HepG2 (cell line): Measurements from ENCODE around the gene GPR39. TPM values are rescaled to one million over a fixed set of nuclear protein-coding genes. Genes with fewer than 3 reads are reported as not detected.

Experiments
- CBX2 ChIP-seq, 2 experiments: fragments of 200-600 bp in 1 of 2; sonication (generic); formaldehyde crosslinking in 1 of 2; IDR thresholded peaks; 2 replicates each; pipeline versions ENCODE4 v1.7.0 to v1.8.1; 2018 to 2022; ENCODE audit warnings: low read depth in 2 of 2, low read length in 1 of 2, mild to moderate bottlenecking in 1 of 2, missing genetic modification reagents in 1 of 2
- EED ChIP-seq: sonication (generic); formaldehyde crosslinking; IDR thresholded peaks from 2 replicates; pipeline ENCODE4 v1.5.0; 2020; ENCODE audit warnings: mild to moderate bottlenecking, missing genetic modification reagents
- ELF4 ChIP-seq: sonication (generic); formaldehyde crosslinking; IDR thresholded peaks from 2 replicates; pipeline ENCODE4 v1.5.0; 2020; ENCODE audit warnings: missing genetic modification reagents, mild to moderate bottlenecking, moderate library complexity, borderline replicate concordance
- FOXO1 ChIP-seq: sonication (generic); formaldehyde crosslinking; IDR thresholded peaks from 2 replicates; pipeline ENCODE4 v1.4.0; 2020; ENCODE audit warnings: missing genetic modification reagents
- NBN ChIP-seq: fragments of 450-650 bp; conservative IDR thresholded peaks from 2 replicates; pipeline ENCODE4 v1.6.1; 2017
- NR2F2 ChIP-seq: IDR thresholded peaks from 2 replicates; pipeline ENCODE4 v1.6.1; 2012; ENCODE audit warnings: low read depth, inconsistent platforms, borderline replicate concordance
- PHF21A ChIP-seq: sonication (generic); formaldehyde crosslinking; IDR thresholded peaks from 2 replicates; pipeline ENCODE4 v1.5.0; 2020; ENCODE audit warnings: mild to moderate bottlenecking, missing genetic modification reagents
- SNAPC2 ChIP-seq: sonication (generic); formaldehyde crosslinking; IDR thresholded peaks from 2 replicates; pipeline ENCODE4 v1.8.1; 2022; ENCODE audit warnings: mild to moderate bottlenecking, missing genetic modification reagents
- ZBTB14 ChIP-seq: sonication (generic); formaldehyde crosslinking; IDR thresholded peaks from 2 replicates; pipeline ENCODE4 v1.4.0; 2020; ENCODE audit warnings: missing genetic modification reagents
- ZBTB37 ChIP-seq: sonication (generic); formaldehyde crosslinking; IDR thresholded peaks from 2 replicates; pipeline ENCODE4 v1.4.0; 2020; ENCODE audit warnings: mild to moderate bottlenecking, missing genetic modification reagents
- ZKSCAN1 ChIP-seq: fragments of 150-350 bp; IDR thresholded peaks from 2 replicates; pipeline ENCODE4 v1.6.1; 2014; ENCODE audit warnings: low read length
- ZMYM3 ChIP-seq: sonication (generic); formaldehyde crosslinking; IDR thresholded peaks from 2 replicates; pipeline ENCODE4 v1.5.1; 2020; ENCODE audit warnings: mild to moderate bottlenecking, missing genetic modification reagents
- ZNF230 ChIP-seq: sonication (generic); formaldehyde crosslinking; IDR thresholded peaks from 2 replicates; pipeline ENCODE4 v1.4.0; 2020; ENCODE audit warnings: mild to moderate bottlenecking, missing genetic modification reagents
- ZNF275 ChIP-seq: sonication (generic); formaldehyde crosslinking; IDR thresholded peaks from 2 replicates; pipeline ENCODE4 v1.8.0; 2022; ENCODE audit warnings: missing genetic modification reagents, mild to moderate bottlenecking, inconsistent platforms, borderline replicate concordance
- ZNF430 ChIP-seq: sonication (generic); formaldehyde crosslinking; IDR thresholded peaks from 2 replicates; pipeline ENCODE4 v1.9.0; 2021; ENCODE audit warnings: mild to moderate bottlenecking, missing genetic modification reagents
- ZNF432 ChIP-seq: sonication (generic); formaldehyde crosslinking; IDR thresholded peaks from 2 replicates; pipeline ENCODE4 v1.5.0; 2020; ENCODE audit warnings: missing genetic modification reagents, mild to moderate bottlenecking, borderline replicate concordance
- polyA plus RNA-seq, 8 experiments: library from polyadenylated mRNA; depleted of rRNA in 3 of 8; stranded (reverse) in 7 of 8; unstranded in 1 of 8; fragments of >200 nt; fragmentation: Illumina TruSeq in 4 of 8; extraction: Trizol in 4 of 8; gene quantifications; 2 replicates each; pipeline versions ENCODE4 v1.2.1 to v1.2.3, GENCODE V29; 2011 to 2016; ENCODE audit warnings: low read depth in 4 of 8, missing spikeins in 1 of 8, mixed read lengths in 1 of 8; ENCODE audit not compliant: insufficient read depth in 1 of 8
- total RNA-seq, 5 experiments: library from RNA; depleted of rRNA; stranded (reverse); fragments of >200 nt; fragmentation: Illumina TruSeq; extraction: Trizol; gene quantifications; 2 replicates each; pipeline ENCODE4 v1.2.3, GENCODE V29; 2016; ENCODE audit warnings: low read depth in 1 of 5
- TF ChIP-seq, protein P1 (sequence below): sonication (generic); formaldehyde crosslinking; IDR thresholded peaks from 2 replicates; pipeline ENCODE4 v1.4.0; 2020; ENCODE audit warnings: missing genetic modification reagents, borderline replicate concordance
- TF ChIP-seq, protein P2 (sequence below): IDR thresholded peaks from 2 replicates; pipeline ENCODE4 v1.6.1; 2016; ENCODE audit warnings: low read depth, borderline replicate concordance
- TF ChIP-seq, protein P3 (sequence below): sonication (generic); formaldehyde crosslinking; IDR thresholded peaks from 2 replicates; pipeline ENCODE4 v1.4.0; 2020; ENCODE audit warnings: mild to moderate bottlenecking, missing genetic modification reagents

The GPR39 gene
- total and polyA plus RNA-seq, 2 of the 13 experiments (the other 11 are each of a cell fraction or from before 2014, with no cell fraction given) = 0.16 to 0.62 TPM

GRCh38 chr2:132415915-132416722 lies 486 bp upstream of the GPR39 start (continued):
- TF ChIP-seq ZBTB37 = peak; percentile 7; the same call in 1 of the 2 replicates
- peak; percentile 73; the same call in 1 of the 2 replicates for TF ChIP-seq ZMYM3 (CRISPR knock-in tag)
- peak; percentile 98 for TF ChIP-seq PHF21A (CRISPR knock-in tag)
- TF ChIP-seq NR2F2 = no peak
- TF ChIP-seq ZNF432 (CRISPR knock-in tag) = no peak
- no peak for TF ChIP-seq ELF4
- TF ChIP-seq ZNF230 (CRISPR knock-in tag) = 0 out of 2 replicates have a peak, but pooled peaks have one; percentile 73
- TF ChIP-seq, protein P1, sequence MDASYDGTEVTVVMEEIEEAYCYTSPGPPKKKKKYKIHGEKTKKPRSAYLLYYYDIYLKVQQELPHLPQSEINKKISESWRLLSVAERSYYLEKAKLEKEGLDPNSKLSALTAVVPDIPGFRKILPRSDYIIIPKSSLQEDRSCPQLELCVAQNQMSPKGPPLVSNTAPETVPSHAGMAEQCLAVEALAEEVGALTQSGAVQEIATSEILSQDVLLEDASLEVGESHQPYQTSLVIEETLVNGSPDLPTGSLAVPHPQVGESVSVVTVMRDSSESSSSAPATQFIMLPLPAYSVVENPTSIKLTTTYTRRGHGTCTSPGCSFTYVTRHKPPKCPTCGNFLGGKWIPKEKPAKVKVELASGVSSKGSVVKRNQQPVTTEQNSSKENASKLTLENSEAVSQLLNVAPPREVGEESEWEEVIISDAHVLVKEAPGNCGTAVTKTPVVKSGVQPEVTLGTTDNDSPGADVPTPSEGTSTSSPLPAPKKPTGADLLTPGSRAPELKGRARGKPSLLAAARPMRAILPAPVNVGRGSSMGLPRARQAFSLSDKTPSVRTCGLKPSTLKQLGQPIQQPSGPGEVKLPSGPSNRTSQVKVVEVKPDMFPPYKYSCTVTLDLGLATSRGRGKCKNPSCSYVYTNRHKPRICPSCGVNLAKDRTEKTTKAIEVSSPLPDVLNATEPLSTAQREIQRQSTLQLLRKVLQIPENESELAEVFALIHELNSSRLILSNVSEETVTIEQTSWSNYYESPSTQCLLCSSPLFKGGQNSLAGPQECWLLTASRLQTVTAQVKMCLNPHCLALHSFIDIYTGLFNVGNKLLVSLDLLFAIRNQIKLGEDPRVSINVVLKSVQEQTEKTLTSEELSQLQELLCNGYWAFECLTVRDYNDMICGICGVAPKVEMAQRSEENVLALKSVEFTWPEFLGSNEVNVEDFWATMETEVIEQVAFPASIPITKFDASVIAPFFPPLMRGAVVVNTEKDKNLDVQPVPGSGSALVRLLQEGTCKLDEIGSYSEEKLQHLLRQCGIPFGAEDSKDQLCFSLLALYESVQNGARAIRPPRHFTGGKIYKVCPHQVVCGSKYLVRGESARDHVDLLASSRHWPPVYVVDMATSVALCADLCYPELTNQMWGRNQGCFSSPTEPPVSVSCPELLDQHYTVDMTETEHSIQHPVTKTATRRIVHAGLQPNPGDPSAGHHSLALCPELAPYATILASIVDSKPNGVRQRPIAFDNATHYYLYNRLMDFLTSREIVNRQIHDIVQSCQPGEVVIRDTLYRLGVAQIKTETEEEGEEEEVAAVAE (CRISPR knock-in tag) = no peak
- TF ChIP-seq FOXO1 (CRISPR knock-in tag) = 0 out of 2 replicates have a peak, but pooled peaks have one; percentile 11
- no peak for TF ChIP-seq ZBTB14 (CRISPR knock-in tag)
- TF ChIP-seq, protein P2, sequence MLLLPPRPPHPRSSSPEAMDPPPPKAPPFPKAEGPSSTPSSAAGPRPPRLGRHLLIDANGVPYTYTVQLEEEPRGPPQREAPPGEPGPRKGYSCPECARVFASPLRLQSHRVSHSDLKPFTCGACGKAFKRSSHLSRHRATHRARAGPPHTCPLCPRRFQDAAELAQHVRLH (CRISPR knock-in tag) = peak; percentile 73; the same call in 1 of the 2 replicates
- TF ChIP-seq EED = no peak
- TF ChIP-seq ZNF430 (CRISPR knock-in tag) = no peak; the same call in none of the 2 replicates
- TF ChIP-seq ZNF275 (CRISPR knock-in tag) = no peak
- TF ChIP-seq NBN = no peak
- TF ChIP-seq ZKSCAN1 = no peak
- TF ChIP-seq, protein P3, sequence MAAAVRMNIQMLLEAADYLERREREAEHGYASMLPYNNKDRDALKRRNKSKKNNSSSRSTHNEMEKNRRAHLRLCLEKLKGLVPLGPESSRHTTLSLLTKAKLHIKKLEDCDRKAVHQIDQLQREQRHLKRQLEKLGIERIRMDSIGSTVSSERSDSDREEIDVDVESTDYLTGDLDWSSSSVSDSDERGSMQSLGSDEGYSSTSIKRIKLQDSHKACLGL = no peak; the same call in none of the 2 replicates
- no peak for TF ChIP-seq CBX2 (IDR thresholded peaks at IDR 0.05; ENCODE audit: low read depth, low read length)
- TF ChIP-seq CBX2 (CRISPR knock-in tag; IDR thresholded peaks at IDR 0.05; ENCODE audit: low read depth) = 0 out of 2 replicates have a peak, but pooled peaks have one; percentile 58
- no peak for TF ChIP-seq SNAPC2 (CRISPR knock-in tag)
